ENCODE results near the gene CENPO. TPM values are rescaled to one million over a fixed set of nuclear protein-coding genes. Genes with fewer than 3 reads are reported as not detected.

CENPO gene
- total and polyA plus RNA-seq, 2 of the 4 experiments (the other 2 are of a cell fraction), result 20.1 to 27.2 TPM

DNA sequence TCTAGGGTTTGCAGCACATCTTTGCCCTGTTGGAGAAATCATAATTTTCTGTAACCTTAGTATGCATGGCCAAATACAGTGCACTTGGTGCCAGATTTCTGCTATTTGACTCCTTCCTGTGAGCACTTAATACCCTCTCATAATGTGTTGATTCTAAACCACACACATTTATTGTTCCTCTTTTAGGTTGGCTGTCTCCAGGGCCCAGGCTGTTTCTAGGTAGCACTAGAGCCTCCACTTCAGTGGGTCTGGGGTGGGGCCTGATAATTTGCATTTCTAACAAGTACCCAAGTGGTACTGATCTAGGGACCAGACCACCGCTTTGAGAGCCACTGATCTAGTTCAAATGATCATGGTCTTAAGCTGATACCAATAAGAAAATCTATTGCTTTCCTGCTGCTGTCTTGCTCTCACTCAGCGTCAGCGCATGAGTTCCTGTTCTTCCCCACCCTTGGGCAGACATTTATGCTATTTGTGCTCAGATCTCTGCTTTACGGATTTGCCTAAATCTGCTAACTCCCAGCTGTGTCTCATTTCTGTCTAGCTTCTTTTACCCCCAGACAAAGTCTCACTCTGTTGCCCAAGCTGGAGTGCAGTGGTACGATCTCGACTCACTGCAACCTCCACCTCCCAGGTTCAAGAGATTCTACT, 7.4 kb upstream of the CENPO start:
- Histone ChIP-seq H3K4me1 (ENCODE audit: control insufficient read depth, insufficient read depth, low read length) (no peaks in the 10 kb centered on the region), H3K18ac (ENCODE audit: low read depth, low read length) (no peak overlapping the region), H2BK20ac (ENCODE audit: low read depth, low read length) (no peak overlapping the region), H3K4ac (ENCODE audit: low read depth, low read length) (no peak overlapping the region), H4K91ac (ENCODE audit: insufficient read depth, low read depth, low read length) (no peak overlapping the region), H3K23ac (ENCODE audit: low read depth, low read length) (no peak overlapping the region), H3K79me1 (ENCODE audit: low read depth in 1 of 2, low read length in 2 of 2) (no peaks in the 10 kb centered on the region), H2AK9ac (replicated peaks; ENCODE audit: low read depth, low read length, poor library complexity) (no peak overlapping the region), H3K9me1 (ENCODE audit: insufficient read depth, low read length) (no peaks in the 10 kb centered on the region), H2BK15ac (ENCODE audit: low read depth, low read length) (no peak overlapping the region), H4K20me1 (ENCODE audit: insufficient read depth, low read length) (no peaks in the 10 kb centered on the region), H3K9ac (ENCODE audit: low read depth, low read length) (no peak overlapping the region), H3K27me3 (ENCODE audit: control insufficient read depth, insufficient read depth, low read length) (no peaks in the 10 kb centered on the region), H4K5ac (ENCODE audit: low read depth, low read length) (no peak overlapping the region), H3K14ac (replicated peaks; ENCODE audit: low read depth, low read length) (no peak overlapping the region), H3K56ac (ENCODE audit: extremely low read depth, insufficient read depth, low read length) (no peak overlapping the region), H2AFZ (replicated peaks; ENCODE audit: low read length, poor library complexity) (no peak overlapping the region), H3K4me3 (ENCODE audit: insufficient read depth, low read depth, low read length) (no peak overlapping the region), H3K9me3 (ENCODE audit: control insufficient read depth, insufficient read depth, low read length) (no peaks in the 10 kb centered on the region; the same call in 1 of the 2 replicates), H2BK120ac (ENCODE audit: low read depth, low read length) (no peak overlapping the region), H2BK5ac (ENCODE audit: low read depth, low read length, poor library complexity, severe bottlenecking) (no peak overlapping the region), H2AK5ac (ENCODE audit: low read depth, low read length) (no peak overlapping the region), H3K36me3 (ENCODE audit: control insufficient read depth, insufficient read depth, low read length) (no peaks in the 10 kb centered on the region), H3K4me2 (ENCODE audit: low read depth, low read length) (no peak overlapping the region), H3K27ac (ENCODE audit: insufficient read depth, low read length) (no peak overlapping the region), H4K8ac (ENCODE audit: low read depth in 2 of 2, low read length in 2 of 2) (no peak overlapping the region)
- TF ChIP-seq NFE2L2 (IDR thresholded peaks at IDR 0.05; ENCODE audit: low read depth, low read length) (no peak), CHD1 (IDR thresholded peaks at IDR 0.05; ENCODE audit: low read depth, low read length) (no peak), MAZ (IDR thresholded peaks at IDR 0.05; ENCODE audit: borderline replicate concordance, low read depth, low read length) (no peak), FOS (IDR thresholded peaks at IDR 0.05; ENCODE audit: low read depth, low read length) (no peak), SMC3 (IDR thresholded peaks at IDR 0.05; ENCODE audit: low read depth, low read length) (no peak), RAD21 (IDR thresholded peaks at IDR 0.05; ENCODE audit: low read length) (no peak), MXI1 (IDR thresholded peaks at IDR 0.05; ENCODE audit: borderline replicate concordance, low read depth, low read length) (no peak), MAFK (IDR thresholded peaks at IDR 0.05; ENCODE audit: low read depth, low read length) (no peak), CEBPB (IDR thresholded peaks at IDR 0.05; ENCODE audit: low read depth, low read length) (no peak)
- TF ChIP-seq, protein P1, sequence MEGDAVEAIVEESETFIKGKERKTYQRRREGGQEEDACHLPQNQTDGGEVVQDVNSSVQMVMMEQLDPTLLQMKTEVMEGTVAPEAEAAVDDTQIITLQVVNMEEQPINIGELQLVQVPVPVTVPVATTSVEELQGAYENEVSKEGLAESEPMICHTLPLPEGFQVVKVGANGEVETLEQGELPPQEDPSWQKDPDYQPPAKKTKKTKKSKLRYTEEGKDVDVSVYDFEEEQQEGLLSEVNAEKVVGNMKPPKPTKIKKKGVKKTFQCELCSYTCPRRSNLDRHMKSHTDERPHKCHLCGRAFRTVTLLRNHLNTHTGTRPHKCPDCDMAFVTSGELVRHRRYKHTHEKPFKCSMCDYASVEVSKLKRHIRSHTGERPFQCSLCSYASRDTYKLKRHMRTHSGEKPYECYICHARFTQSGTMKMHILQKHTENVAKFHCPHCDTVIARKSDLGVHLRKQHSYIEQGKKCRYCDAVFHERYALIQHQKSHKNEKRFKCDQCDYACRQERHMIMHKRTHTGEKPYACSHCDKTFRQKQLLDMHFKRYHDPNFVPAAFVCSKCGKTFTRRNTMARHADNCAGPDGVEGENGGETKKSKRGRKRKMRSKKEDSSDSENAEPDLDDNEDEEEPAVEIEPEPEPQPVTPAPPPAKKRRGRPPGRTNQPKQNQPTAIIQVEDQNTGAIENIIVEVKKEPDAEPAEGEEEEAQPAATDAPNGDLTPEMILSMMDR (conservative IDR thresholded peaks at IDR 0.05; ENCODE audit: low read depth, low read length), result no peak
- TF ChIP-seq, protein P2, sequence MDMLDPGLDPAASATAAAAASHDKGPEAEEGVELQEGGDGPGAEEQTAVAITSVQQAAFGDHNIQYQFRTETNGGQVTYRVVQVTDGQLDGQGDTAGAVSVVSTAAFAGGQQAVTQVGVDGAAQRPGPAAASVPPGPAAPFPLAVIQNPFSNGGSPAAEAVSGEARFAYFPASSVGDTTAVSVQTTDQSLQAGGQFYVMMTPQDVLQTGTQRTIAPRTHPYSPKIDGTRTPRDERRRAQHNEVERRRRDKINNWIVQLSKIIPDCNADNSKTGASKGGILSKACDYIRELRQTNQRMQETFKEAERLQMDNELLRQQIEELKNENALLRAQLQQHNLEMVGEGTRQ (IDR thresholded peaks at IDR 0.05; ENCODE audit: low read depth, low read length), result no peak
- TF ChIP-seq, protein P3, sequence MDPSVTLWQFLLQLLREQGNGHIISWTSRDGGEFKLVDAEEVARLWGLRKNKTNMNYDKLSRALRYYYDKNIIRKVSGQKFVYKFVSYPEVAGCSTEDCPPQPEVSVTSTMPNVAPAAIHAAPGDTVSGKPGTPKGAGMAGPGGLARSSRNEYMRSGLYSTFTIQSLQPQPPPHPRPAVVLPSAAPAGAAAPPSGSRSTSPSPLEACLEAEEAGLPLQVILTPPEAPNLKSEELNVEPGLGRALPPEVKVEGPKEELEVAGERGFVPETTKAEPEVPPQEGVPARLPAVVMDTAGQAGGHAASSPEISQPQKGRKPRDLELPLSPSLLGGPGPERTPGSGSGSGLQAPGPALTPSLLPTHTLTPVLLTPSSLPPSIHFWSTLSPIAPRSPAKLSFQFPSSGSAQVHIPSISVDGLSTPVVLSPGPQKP (IDR thresholded peaks at IDR 0.05; ENCODE audit: borderline replicate concordance, low read depth, low read length), result no peak
- dilution Hi-C loops (cut with HindIII; ENCODE audit: low sequenced_read_pairs, unreplicated experiment) (no loop called here), intact Hi-C loops (cut with micrococcal nuclease) (no loop called here), in situ Hi-C loops (cut with MboI; ENCODE audit: low sequenced_read_pairs) (no loop called here)
- ChIA-PET CTCF (no interaction called here), POLR2A (ENCODE audit: unreplicated experiment) (no interaction called here)
- 93% methylated on average over 5 of the region's 6 CpGs; no CpG with 5 or more reads in 1 of the 2 experiments for WGBS, 2 experiments (ENCODE audit: extremely low coverage in 2 of 2, insufficient read length in 1 of 2)
- ATAC-seq (ENCODE audit: low read depth) (no peak), DNase-seq (no peak)
- no TSS peak for BruUV-seq (replicated peaks)
